HFFc6 (cell line): Measurements from ENCODE around the gene STIP1. TPM values are rescaled to one million over a fixed set of nuclear protein-coding genes. Genes with fewer than 3 reads are reported as not detected.

Experiments
- DNase-seq: peaks from one replicate; pipeline ENCODE4 v3.0.0-alpha.2; 2018
- H3K27ac Mint-ChIP-seq: 2 replicates; pipeline ENCODE4 v1.8.0; 2020; ENCODE audit warnings: mild to moderate bottlenecking, mixed read lengths
- H3K27me3 Mint-ChIP-seq: 2 replicates; pipeline ENCODE4 v1.8.0; 2021; ENCODE audit warnings: mild to moderate bottlenecking, moderate library complexity, mixed read lengths; ENCODE audit not compliant: insufficient read depth
- H3K36me3 Mint-ChIP-seq: 2 replicates; pipeline ENCODE4 v1.8.0; 2021; ENCODE audit warnings: low read depth, mixed read lengths
- H3K4me1 Mint-ChIP-seq: 2 replicates; pipeline ENCODE4 v1.8.0; 2020; ENCODE audit warnings: low read depth, mixed read lengths
- H3K4me3 Mint-ChIP-seq: 2 replicates; pipeline ENCODE4 v1.8.0; 2020; ENCODE audit warnings: mild to moderate bottlenecking, moderate library complexity, mixed read lengths
- H3K9me3 Mint-ChIP-seq: 2 replicates; pipeline ENCODE4 v1.8.0; 2020; ENCODE audit warnings: mild to moderate bottlenecking, mixed read lengths
- total RNA-seq, 6 experiments: library from RNA; stranded (reverse); fragmentation: NEBNext Ultra II Directional; extraction: Animal tissue kit (Norgen Biotek cat#: 25700); gene quantifications; 2 replicates in 1 of 6; 3 replicates in 5 of 6; pipeline ENCODE4 v1.2.3, GENCODE V29; 2021
- TF ChIP-seq, protein P1 (sequence below): fragments of 200-600 bp; sonication (generic); IDR thresholded peaks from 2 replicates; pipeline ENCODE4 v1.5.0; 2021; ENCODE audit warnings: antibody characterized with exemption, mild to moderate bottlenecking

The STIP1 gene
- total RNA-seq, 6 experiments from 2014 or later, result 203 to 259 (median 210) TPM

DNA sequence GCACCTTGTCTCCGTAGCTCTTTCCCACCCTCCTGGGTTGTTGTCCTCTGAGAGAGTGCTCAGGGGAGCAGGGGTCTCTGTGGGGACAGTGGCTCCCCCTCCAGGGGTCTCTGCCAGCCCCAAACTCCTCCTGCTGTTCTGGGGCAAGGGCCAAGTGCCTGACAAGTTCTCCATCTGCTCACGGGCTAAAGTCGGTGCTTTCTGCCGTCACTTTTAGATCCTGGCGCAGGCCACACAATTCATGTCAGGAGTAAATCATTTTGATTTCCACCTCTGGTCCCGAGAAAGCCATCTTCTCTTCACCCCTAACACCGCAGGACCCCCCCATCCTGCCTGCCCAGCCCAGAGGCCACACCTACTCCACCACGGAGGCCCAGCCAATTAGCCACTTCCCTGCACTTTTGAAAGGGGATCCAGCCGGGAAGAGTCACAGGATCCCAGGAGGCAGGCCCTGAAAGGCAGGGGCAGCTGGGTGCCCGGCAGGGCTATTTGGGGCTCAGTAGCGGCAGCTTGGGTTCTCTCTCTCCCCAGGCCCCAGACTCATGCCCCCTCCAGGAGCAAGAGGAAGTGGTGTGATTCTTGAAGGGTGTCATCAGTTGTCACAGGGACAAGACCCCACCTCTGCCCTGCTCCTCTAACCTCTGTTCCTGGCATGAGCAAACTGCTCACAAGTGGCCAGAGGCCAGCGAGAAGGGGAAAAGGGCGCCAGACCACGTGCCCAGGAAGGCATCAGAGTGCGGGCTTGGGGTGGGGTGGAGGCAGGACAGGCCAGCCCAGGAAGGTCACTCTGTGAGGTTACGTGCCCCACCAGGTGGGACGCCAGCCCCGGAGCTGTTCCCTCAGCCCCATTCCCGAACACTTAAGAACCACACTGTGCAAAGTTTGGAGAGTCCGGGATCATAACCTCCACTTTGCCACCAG, 21.3 kb upstream of the STIP1 start:
- DNase-seq, result no peak
- no peaks in the 10 kb centered on the region for H3K36me3 Mint-ChIP-seq
- no peak overlapping the region; the same call in 1 of the 2 replicates for H3K27ac Mint-ChIP-seq
- TF ChIP-seq, protein P1, sequence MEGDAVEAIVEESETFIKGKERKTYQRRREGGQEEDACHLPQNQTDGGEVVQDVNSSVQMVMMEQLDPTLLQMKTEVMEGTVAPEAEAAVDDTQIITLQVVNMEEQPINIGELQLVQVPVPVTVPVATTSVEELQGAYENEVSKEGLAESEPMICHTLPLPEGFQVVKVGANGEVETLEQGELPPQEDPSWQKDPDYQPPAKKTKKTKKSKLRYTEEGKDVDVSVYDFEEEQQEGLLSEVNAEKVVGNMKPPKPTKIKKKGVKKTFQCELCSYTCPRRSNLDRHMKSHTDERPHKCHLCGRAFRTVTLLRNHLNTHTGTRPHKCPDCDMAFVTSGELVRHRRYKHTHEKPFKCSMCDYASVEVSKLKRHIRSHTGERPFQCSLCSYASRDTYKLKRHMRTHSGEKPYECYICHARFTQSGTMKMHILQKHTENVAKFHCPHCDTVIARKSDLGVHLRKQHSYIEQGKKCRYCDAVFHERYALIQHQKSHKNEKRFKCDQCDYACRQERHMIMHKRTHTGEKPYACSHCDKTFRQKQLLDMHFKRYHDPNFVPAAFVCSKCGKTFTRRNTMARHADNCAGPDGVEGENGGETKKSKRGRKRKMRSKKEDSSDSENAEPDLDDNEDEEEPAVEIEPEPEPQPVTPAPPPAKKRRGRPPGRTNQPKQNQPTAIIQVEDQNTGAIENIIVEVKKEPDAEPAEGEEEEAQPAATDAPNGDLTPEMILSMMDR, result no peak
- peaks cover 12% of the 10 kb centered on the region for H3K4me1 Mint-ChIP-seq
- H3K27me3 Mint-ChIP-seq, result no peaks in the 10 kb centered on the region; the same call in 1 of the 2 replicates
- H3K9me3 Mint-ChIP-seq, result no peaks in the 10 kb centered on the region
- H3K4me3 Mint-ChIP-seq, result peak overlapping the region; percentile 92

DNA sequence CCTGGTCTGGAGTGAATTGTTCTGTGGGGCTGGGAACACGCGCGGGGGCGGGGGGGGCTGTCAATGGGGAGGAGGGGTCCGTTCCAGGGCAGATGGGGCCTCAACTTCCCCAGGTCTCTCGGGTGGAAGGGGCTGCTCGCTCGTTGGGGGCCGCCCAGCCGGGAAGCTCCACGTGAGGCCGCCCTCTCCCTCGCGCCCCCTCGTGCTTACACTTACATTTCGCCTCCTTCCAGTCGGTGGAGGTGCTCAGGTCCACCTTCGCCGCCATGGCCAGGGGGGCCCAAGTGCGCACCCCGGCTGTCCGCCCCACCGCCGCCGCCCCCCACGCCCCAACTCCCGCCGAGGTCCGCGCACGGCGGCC, 20.5 kb upstream of the STIP1 start:
- TF ChIP-seq, protein P1, result peak; percentile 45; the same call in 1 of the 2 replicates
- H3K4me1 Mint-ChIP-seq, result peaks cover 12% of the 10 kb centered on the region
- no peaks in the 10 kb centered on the region for H3K36me3 Mint-ChIP-seq
- DNase-seq, result no peak
- H3K27ac Mint-ChIP-seq, result no peak overlapping the region
- H3K27me3 Mint-ChIP-seq, result no peaks in the 10 kb centered on the region; the same call in none of the 2 replicates
- no peaks in the 10 kb centered on the region for H3K9me3 Mint-ChIP-seq
- peak overlapping the region; percentile 92 for H3K4me3 Mint-ChIP-seq

DNA sequence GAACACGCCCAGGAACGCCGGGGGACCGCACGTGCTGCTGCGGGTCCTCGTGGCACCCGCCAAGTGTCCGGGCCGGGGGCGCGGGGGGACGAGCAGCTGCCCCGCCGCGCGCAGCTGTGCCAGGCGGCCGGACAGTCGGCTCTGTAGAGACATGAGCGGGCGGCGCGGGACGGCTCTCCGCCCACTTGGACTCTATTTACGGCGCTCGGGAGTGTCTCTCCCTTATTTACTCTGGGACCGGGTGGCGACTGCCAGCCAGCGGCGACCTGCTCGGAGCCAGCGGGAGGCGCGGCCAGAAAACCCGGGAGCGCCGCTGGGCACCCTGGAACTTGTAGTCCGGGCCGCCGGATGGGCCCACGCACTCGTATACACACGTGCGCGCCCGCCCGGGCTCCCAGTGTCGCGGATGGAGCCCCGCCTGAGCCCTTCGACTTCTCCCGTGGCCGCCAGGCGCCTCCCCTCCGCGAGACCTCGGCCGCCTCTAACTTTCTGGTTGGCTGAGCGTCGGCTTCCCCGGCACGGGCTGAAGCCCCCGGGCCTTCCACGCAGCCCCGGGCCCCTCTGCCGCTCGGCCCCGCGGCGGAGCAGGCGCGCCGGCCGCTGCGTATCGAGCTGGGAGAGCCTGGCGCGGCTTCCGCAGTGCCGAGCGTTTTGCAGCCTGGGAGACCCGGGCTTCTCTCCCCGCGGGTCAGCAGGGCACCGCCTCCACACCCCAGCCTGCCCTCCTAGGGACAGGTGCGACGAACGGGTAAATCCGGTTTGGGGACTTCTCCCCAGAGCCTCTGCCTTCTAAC, 19.9 kb upstream of the STIP1 start, which contains the start of gene MACROD1:
Gene MACROD1 (minus strand): TSS at position 272 of the 794 bp plus-strand sequence. CDS start 119 bp downstream, at position 153.
- no peaks in the 10 kb centered on the region for H3K9me3 Mint-ChIP-seq
- DNase-seq, result peak; percentile 86
- H3K27ac Mint-ChIP-seq, result peak within 1 kb of the TSS; percentile 66
- peaks cover 12% of the 10 kb centered on the region for H3K4me1 Mint-ChIP-seq
- TF ChIP-seq, protein P1, result no peak; the same call in 1 of the 2 replicates
- no peaks in the 10 kb centered on the region for H3K36me3 Mint-ChIP-seq
- H3K4me3 Mint-ChIP-seq, result peak within 1 kb of the TSS; percentile 92
- H3K27me3 Mint-ChIP-seq, result no peaks in the 10 kb centered on the region; the same call in none of the 2 replicates

DNA sequence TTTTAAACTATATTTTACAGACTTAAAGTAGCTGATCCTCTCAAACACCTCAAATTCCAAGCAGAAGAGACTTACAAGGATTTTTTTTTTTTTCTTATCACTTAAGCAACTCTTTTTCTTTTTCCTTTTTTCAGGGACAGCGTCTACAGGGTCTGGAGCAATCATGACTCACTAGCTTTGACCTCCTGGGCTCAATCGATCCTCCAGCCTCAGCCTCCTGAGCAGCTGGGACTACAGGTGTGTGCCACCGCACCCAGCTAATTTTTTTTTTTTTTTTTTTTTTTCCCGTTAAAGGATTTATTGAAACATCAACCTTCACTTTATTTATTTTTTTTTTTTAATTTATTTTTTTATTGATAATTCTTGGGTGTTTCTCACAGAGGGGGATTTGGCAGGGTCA, 15.6 kb upstream of the STIP1 start:
- Mint-ChIP-seq H3K4me1 (peaks cover 6% of the 10 kb centered on the region), H3K9me3 (peaks cover 14% of the 10 kb centered on the region), H3K27ac (no peak overlapping the region), H3K4me3 (no peak overlapping the region), H3K36me3 (peaks cover 10% of the 10 kb centered on the region), H3K27me3 (no peaks in the 10 kb centered on the region; the same call in none of the 2 replicates)
- DNase-seq, result no peak
- TF ChIP-seq, protein P1, result no peak

DNA sequence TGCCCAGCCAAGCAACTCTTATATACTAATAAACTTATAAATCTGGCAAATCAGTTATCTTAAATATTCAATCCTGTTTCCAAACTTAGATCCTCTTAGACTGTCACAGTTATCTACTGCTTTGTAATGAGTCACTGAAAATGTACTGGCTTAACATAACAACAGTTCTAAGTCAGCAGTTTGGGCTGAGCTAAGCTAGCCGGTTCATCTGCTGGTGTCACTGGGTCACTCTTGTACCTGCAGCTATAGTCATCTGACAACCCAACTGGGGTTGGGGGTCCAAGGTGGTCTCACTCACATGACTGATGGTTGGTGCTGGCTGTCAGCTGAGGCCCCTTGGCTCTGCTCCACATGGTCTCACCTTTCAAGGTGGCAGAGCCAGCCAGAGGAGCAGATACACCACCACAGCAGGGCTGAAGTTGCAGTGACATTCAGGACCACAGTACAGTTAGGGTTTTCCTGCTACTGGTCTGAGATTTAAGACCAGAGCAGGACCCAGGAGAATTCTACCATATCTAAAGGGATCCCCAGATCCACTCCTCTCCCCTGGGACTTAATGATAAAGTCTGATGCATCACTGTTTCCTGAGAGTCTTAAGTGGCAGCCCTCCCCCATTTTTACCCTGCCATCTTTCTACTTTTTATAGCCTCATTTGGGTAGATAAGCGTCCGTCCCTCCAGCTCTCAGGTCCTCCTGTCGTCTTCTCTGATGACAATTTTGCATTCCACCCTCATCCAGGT, 12.2 kb upstream of the STIP1 start:
- Mint-ChIP-seq H3K27me3 (peaks cover 2% of the 10 kb centered on the region), H3K9me3 (peaks cover 14% of the 10 kb centered on the region), H3K4me3 (no peak overlapping the region), H3K36me3 (peaks cover 21% of the 10 kb centered on the region), H3K27ac (no peak overlapping the region), H3K4me1 (no peaks in the 10 kb centered on the region)
- DNase-seq, result peak; percentile 32
- TF ChIP-seq, protein P1, result no peak
